Measurements from ENCODE around the gene ZNF236.

The ZNF236 gene

GRCh38 chr18:76953156-76953555 lies 130.8 kb downstream of the ZNF236 start:
- no peak for TF ChIP-seq CTCF (IDR thresholded peaks at IDR 0.05; ENCODE audit: insufficient read depth, missing control alignments)
- no peak for FAIRE-seq
- no peak for DNase-seq (ENCODE audit: insufficient read length, low spot score)

- no peak for DNase-seq (ENCODE audit: insufficient read length, low spot score)
- no peak for FAIRE-seq
- no peak for TF ChIP-seq CTCF (IDR thresholded peaks at IDR 0.05; ENCODE audit: insufficient read depth, missing control alignments)
These were observed 131.4 kb downstream of the ZNF236 start for GRCh38 chr18:76953583-76954233.

GRCh38 chr18:76955524-76956170 lies 133.3 kb downstream of the ZNF236 start:
- DNase-seq (ENCODE audit: insufficient read length, low spot score) (no peak), FAIRE-seq (peak; percentile 87)
- TF ChIP-seq CTCF (IDR thresholded peaks at IDR 0.05; ENCODE audit: insufficient read depth, missing control alignments): no peak

GRCh38 chr18:76956648-76957047 lies 134.3 kb downstream of the ZNF236 start:
- DNase-seq (ENCODE audit: insufficient read length, low spot score) (no peak), FAIRE-seq (no peak)
- TF ChIP-seq CTCF (IDR thresholded peaks at IDR 0.05; ENCODE audit: insufficient read depth, missing control alignments): no peak

GRCh38 chr18:76957384-76958355 lies 135.3 kb downstream of the ZNF236 start:
- DNase-seq (ENCODE audit: insufficient read length, low spot score) (no peak), FAIRE-seq (peak; percentile 82)

GRCh38 chr18:76958692-76959341 lies 136.5 kb downstream of the ZNF236 start:
- no peak for DNase-seq (ENCODE audit: insufficient read length, low spot score)
- TF ChIP-seq CTCF (IDR thresholded peaks at IDR 0.05; ENCODE audit: insufficient read depth, missing control alignments): no peak
- FAIRE-seq: peak; percentile 64

More at GRCh38 chr18:76957384-76958355, 135.3 kb downstream of the ZNF236 start:
- no peak for TF ChIP-seq CTCF (IDR thresholded peaks at IDR 0.05; ENCODE audit: insufficient read depth, missing control alignments)
